ENCODE measurements around the gene PLCZ1. TPM values are rescaled to one million over a fixed set of nuclear protein-coding genes. Genes with fewer than 3 reads are reported as not detected.
"Not testable (repeated sequence)": the region's sequence is repeated elsewhere in the genome, so short reads cannot be mapped to it uniquely, and the experiment has no call there.

The PLCZ1 gene
- not detected for total RNA-seq

DNA sequence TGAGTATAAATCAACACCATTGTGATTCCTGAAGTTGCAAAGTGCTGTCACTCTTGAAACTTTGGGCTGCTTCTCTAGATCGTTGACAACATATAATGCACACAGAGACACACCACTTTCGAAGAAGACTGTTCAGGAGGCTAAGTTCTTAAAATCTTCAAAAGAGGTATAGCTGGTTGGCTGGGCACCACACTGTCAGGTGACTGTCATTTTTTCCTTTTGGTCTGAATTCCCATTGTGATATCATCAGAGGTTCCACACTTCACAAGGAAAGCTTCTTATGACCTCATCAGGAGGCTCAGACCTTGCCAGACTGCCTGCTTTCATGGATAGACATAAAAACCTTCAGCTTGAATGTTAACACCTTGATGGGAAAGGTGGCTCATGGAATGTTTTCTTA lies at the start of gene PLCZ1, which contains the start of gene CAPZA3:
TSS of gene PLCZ1 (minus strand) at position 194 of the 400 bp plus-strand sequence. CDS start 641 bp downstream, outside the sequence.
TSS of gene CAPZA3 (plus strand) at position 301 of the 400 bp plus-strand sequence. CDS start 150 bp downstream, outside the sequence.
- DNase-seq (ENCODE audit: low spot score in 2 of 2) = no peak
- Histone ChIP-seq H3K9me3 (peaks cover 0 to 3% of the 10 kb centered on the region in 2 donors), H3K4me1 (no peaks in the 10 kb centered on the region), H3K27me3 (no peaks in the 10 kb centered on the region), H3K27ac (no peak within 1 kb of the TSS), H3K36me3 (no peaks in the 10 kb centered on the region), H3K4me3 (no peak within 1 kb of the TSS)
- no peak for TF ChIP-seq CTCF (IDR thresholded peaks at IDR 0.05)
- intact Hi-C loops (cut with DNase I) = no loop called here

DNA sequence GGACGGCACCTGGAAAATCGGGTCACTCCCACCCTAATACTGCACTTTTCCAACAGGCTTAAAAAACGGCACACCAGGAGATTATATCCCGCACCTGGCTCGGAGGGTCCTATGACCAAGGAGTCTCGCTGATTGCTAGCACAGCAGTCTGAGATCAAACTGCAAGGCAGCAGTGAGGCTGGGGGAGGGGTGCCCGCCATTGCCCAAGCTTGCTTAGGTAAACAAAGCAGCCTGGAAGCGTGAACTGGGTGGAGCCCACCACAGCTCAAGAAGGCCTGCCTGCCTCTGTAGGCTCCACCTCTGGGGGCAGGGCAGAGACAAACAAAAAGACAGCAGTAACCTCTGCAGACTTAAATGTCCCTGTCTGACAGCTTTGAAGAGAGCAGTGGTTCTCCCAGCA lies 47.7 kb upstream of the PLCZ1 start:
- H3K36me3 ChIP-seq; intact Hi-C loops (cut with DNase I); H3K4me1 ChIP-seq: not testable (repeated sequence)

DNA sequence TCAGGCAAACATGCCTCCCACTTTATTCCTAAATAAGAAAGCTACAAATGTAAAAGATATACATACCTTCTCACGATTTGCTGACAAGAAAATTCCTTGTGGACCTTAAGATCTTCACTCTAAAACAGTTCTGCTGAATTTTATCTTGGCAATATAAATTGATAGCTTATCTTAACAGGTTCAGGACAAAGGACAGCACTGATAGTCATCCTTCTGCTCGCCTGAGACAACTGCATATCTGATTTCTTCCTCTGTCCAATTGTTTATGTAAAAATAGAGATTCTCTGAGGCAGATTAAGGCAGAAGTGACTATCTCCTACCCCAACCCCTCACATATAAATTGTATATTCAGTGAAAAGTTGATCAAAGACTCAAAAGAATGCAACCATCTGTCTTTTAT lies 45.0 kb upstream of the PLCZ1 start:
- DNase-seq (ENCODE audit: low spot score in 2 of 2) = no peak

More for the DNA sequence above, 47.7 kb upstream of the PLCZ1 start:
- peaks cover 0 to 17% of the 10 kb centered on the region in 2 donors for H3K9me3 ChIP-seq
- DNase-seq (ENCODE audit: low spot score in 2 of 2); H3K27ac ChIP-seq; H3K4me3 ChIP-seq; H3K27me3 ChIP-seq: not testable (repeated sequence)

DNA sequence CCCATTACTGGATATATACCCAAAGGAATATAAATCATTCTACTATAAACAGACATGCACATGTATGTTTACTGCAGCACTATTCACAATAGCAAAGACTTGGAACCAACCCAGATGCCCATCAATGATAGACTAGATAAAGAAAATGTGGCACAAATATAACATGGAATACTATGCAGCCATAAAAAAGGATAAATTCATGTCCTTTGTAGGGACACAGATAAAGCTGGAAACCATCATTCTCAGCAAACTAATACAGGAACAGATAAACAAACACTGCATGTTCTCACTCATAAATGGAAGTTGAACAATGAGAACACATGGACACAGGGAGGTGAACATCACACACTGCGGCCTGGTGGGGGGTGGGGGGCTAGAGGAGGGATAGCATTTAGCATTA lies 28.7 kb upstream of the PLCZ1 start:
- H3K27me3 ChIP-seq; H3K36me3 ChIP-seq; H3K4me1 ChIP-seq; H3K9me3 ChIP-seq; intact Hi-C loops (cut with DNase I); H3K27ac ChIP-seq; H3K4me3 ChIP-seq; DNase-seq (ENCODE audit: low spot score in 2 of 2): not testable (repeated sequence)

More for the DNA sequence above, 45.0 kb upstream of the PLCZ1 start:
- no peaks in the 10 kb centered on the region for H3K4me1 ChIP-seq
- no peak for TF ChIP-seq CTCF (IDR thresholded peaks at IDR 0.05)
- H3K36me3 ChIP-seq = no peaks in the 10 kb centered on the region
- H3K9me3 ChIP-seq = peaks cover 0 to 17% of the 10 kb centered on the region in 2 donors
- intact Hi-C loops (cut with DNase I) = no loop called here
- H3K4me3 ChIP-seq = no peak overlapping the region
- H3K27me3 ChIP-seq = no peaks in the 10 kb centered on the region
- H3K27ac ChIP-seq = no peak overlapping the region

DNA sequence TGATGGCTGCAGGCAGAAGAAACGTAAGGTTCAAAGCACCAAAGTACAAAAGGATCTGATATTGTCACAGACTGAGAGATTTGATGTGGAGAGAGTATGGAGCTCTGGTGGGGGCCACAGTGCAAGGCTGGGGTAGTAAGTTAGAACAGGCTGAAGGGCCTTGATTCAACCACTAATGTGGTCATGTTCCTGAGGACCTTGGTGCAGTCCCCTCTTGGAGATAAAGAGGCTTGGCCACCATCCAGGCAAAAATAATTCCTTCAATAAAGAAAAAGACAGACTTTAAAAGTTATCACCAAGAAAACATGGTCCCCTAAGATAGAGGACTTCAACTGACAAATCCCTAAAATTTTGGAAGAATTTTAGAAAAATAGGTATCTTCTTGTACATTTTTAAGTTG lies 17.5 kb upstream of the PLCZ1 start:
- H3K4me1 ChIP-seq = no peaks in the 10 kb centered on the region
- intact Hi-C loops (cut with DNase I) = no loop called here
- no peaks in the 10 kb centered on the region for H3K9me3 ChIP-seq
- no peak overlapping the region for H3K4me3 ChIP-seq
- DNase-seq (ENCODE audit: low spot score in 2 of 2) = no peak
- no peak for TF ChIP-seq CTCF (IDR thresholded peaks at IDR 0.05)
- no peaks in the 10 kb centered on the region for H3K36me3 ChIP-seq
- H3K27me3 ChIP-seq = no peaks in the 10 kb centered on the region
- H3K27ac ChIP-seq = no peak overlapping the region

DNA sequence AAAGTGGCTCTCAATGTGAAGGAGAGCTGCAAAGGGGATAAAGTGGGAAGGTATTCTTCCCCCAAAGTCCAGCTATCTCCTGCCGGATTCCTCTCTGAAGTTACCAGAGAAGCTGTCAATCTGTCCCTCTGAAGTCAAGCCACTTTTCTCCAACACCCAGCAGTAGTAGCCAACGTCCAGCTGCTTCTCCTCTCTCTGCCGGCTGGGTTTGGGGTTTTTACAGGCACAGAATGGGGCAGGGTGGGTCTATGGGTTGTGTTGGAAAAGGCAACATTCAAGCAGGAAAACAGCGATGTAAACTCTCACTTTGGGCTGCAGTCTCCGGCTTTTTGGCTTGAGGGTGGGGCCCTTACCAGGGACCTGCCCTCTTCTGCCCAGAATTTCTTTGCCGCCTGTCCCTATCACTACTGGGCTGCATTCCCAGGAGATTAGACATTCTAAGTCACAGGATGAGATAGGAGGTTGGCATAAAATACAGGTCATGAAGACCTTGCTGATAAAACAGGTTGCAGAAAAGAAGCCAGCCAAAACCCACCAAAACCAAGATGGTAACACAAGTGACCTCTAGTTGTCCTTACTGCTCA lies 16.4 kb upstream of the PLCZ1 start:
- DNase-seq (ENCODE audit: low spot score in 2 of 2) = no peak

More for the DNA sequence above, 16.4 kb upstream of the PLCZ1 start:
- Histone ChIP-seq H3K36me3 (no peaks in the 10 kb centered on the region), H3K4me3 (no peak overlapping the region), H3K9me3 (no peaks in the 10 kb centered on the region), H3K27me3 (no peaks in the 10 kb centered on the region), H3K27ac (no peak overlapping the region), H3K4me1 (no peaks in the 10 kb centered on the region)
- TF ChIP-seq CTCF (IDR thresholded peaks at IDR 0.05) = no peak
- intact Hi-C loops (cut with DNase I) = no loop called here

All from ascending aorta (tissue), 2 donors.